Calu3 (cell line): ENCODE data around the gene PTPN1. TPM values are rescaled to one million over a fixed set of nuclear protein-coding genes. Genes with fewer than 3 reads are reported as not detected.

ENCODE experiments used
- BruUV-seq: library from RNA; stranded (reverse); fragments of 400-500 nt; replicated peaks from 2 replicates; lab custom pipeline; 2021; lab: Mats Ljungman, UMichigan
- CTCF ChIA-PET: fragments of 300-600 bp; sonication (Branson Sonifier 250); formaldehyde crosslinking; loops from one replicate; lab custom pipeline; 2022; ENCODE audit warnings: antibody characterized with exemption; lab: Charles Lee
- DNase-seq: peaks from one replicate; pipeline ENCODE4 v3.0.0; 2022
- H3K27ac Mint-ChIP-seq: one replicate; pipeline ENCODE4 v1.8.0; 2022; ENCODE audit warnings: mixed read lengths; ENCODE audit not compliant: unreplicated experiment
- H3K27me3 Mint-ChIP-seq: one replicate; pipeline ENCODE4 v1.8.0; 2022; ENCODE audit warnings: mixed read lengths; ENCODE audit not compliant: unreplicated experiment
- H3K36me3 Mint-ChIP-seq: one replicate; pipeline ENCODE4 v1.8.0; 2022; ENCODE audit warnings: mild to moderate bottlenecking, moderate library complexity, mixed read lengths; ENCODE audit not compliant: insufficient read depth, unreplicated experiment
- H3K4me1 Mint-ChIP-seq: one replicate; pipeline ENCODE4 v1.8.0; 2022; ENCODE audit warnings: mild to moderate bottlenecking, low read depth, mixed read lengths; ENCODE audit not compliant: unreplicated experiment
- H3K4me3 Mint-ChIP-seq: one replicate; pipeline ENCODE4 v1.8.0; 2022; ENCODE audit warnings: mild to moderate bottlenecking, low read depth, moderate library complexity, mixed read lengths; ENCODE audit not compliant: unreplicated experiment
- H3K9me3 Mint-ChIP-seq: one replicate; pipeline ENCODE4 v1.8.0; 2022; ENCODE audit warnings: low read depth, mixed read lengths; ENCODE audit not compliant: unreplicated experiment
- intact Hi-C: fragments of 100-400 bp; cut with micrococcal nuclease; formaldehyde crosslinking; loops from one replicate; pipeline ENCODE4 v1.10.0; 2022; ENCODE audit not compliant: unreplicated experiment
- total RNA-seq: library from RNA; stranded (reverse); gene quantifications from 2 replicates; pipeline ENCODE4 v1.2.3, GENCODE V29; 2022
- TF ChIP-seq, protein P1 (sequence below): fragments of 200-600 bp; IDR thresholded peaks from one replicate; pipeline ENCODE4 v1.8.0; 2022; ENCODE audit warnings: antibody characterized with exemption; ENCODE audit not compliant: unreplicated experiment

Gene PTPN1
- total RNA-seq, 1 experiment from 2014 or later = 58.5 TPM

DNA sequence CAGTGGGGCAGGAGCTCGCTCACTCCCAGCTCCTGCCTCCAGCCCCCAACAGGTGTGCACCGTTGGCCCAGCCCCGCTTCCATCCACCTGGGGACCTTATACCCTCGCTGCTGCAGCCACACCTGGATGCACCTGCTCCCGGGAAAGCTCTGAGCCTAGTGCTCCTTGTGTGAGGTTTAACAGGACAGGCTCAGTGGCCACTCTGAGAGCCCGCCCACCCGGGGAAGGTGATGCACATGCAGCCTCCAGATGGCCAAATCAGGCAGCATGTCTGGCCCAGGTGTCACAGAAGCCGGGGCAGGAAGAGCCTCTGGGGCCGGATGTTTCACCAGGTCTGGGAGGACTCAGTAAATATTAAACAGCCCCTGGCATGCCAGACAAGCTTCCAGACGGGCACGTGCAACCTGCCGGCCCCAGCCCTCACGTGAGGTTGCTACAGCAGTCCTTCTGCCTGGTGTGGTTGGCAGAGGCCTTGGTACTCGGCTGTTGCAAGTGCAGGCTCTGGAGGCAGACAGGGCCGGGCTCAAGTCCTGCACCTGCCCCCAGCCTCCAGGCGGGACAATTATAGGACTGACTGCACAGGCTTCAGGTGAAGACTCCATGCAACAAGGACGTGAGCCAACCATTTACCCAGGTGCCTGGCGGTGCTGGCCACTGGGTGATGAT is 114.3 kb downstream of the PTPN1 start:
- intact Hi-C loops = loop anchor here (1.0 to 5.0 kb wide), 2 partner anchors 123 to 166 kb away; no protein-coding TSS in a partner anchor
- H3K4me1 Mint-ChIP-seq = peaks cover 49% of the 10 kb centered on the region
- TF ChIP-seq, protein P1, sequence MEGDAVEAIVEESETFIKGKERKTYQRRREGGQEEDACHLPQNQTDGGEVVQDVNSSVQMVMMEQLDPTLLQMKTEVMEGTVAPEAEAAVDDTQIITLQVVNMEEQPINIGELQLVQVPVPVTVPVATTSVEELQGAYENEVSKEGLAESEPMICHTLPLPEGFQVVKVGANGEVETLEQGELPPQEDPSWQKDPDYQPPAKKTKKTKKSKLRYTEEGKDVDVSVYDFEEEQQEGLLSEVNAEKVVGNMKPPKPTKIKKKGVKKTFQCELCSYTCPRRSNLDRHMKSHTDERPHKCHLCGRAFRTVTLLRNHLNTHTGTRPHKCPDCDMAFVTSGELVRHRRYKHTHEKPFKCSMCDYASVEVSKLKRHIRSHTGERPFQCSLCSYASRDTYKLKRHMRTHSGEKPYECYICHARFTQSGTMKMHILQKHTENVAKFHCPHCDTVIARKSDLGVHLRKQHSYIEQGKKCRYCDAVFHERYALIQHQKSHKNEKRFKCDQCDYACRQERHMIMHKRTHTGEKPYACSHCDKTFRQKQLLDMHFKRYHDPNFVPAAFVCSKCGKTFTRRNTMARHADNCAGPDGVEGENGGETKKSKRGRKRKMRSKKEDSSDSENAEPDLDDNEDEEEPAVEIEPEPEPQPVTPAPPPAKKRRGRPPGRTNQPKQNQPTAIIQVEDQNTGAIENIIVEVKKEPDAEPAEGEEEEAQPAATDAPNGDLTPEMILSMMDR = no peak
- H3K36me3 Mint-ChIP-seq = peaks cover 15% of the 10 kb centered on the region
- H3K4me3 Mint-ChIP-seq = peak overlapping the region; percentile 40
- no TSS peak for BruUV-seq
- CTCF ChIA-PET = interaction anchor here (0.7 to 3.6 kb wide), 15 partner anchors 9 to 635 kb away, joined by 3 to 41 read pairs (median 6); partner anchors contain the start of gene BCAS4
- no peaks in the 10 kb centered on the region for H3K27me3 Mint-ChIP-seq
- no peaks in the 10 kb centered on the region for H3K9me3 Mint-ChIP-seq
- DNase-seq = peak; percentile 92
- H3K27ac Mint-ChIP-seq = peak overlapping the region; percentile 72

DNA sequence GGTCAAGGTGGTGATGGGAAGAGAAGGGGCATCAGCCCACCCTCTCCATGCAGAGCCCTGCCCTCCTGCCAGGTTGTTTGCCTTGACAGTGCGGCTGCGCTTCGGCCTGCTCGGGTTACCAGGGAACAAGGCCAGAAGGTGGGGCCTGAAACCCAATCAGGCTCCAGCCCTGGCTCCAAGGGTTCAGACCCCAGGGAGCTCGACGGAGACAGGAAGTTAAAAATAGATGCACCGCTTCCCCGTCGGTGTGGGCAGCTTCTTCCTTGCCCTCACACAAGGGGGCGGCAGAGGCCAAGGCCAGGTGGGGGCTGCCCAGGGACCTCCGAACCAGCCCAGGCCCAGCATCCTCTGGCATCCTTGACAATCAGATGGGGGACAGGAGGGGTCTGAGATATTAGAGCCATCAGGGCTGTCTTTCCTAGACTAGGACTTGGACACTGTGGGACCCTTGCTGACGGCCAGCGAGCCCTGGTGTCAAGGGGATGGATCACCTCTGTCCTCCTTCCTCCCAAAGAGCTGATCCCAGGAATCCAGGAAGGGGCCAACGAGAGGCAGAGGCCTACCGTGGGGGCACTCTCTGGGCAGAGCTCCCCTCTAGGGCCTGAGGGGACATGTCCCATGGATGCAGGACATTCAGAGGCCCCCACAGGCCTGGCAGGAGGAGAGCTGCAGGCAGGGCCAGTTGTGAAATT is 115.9 kb downstream of the PTPN1 start:
- CTCF ChIA-PET = interaction anchor here (0.6 to 4.5 kb wide), 33 partner anchors 9 to 506 kb away, joined by 3 to 41 read pairs (median 6); partner anchors contain the start of genes ADNP and BCAS4
- Mint-ChIP-seq H3K36me3 (peaks cover 15% of the 10 kb centered on the region), H3K4me3 (no peak overlapping the region), H3K9me3 (no peaks in the 10 kb centered on the region), H3K27me3 (no peaks in the 10 kb centered on the region), H3K4me1 (peaks cover 44% of the 10 kb centered on the region), H3K27ac (peak overlapping the region; percentile 72)
- TF ChIP-seq, protein P1 = peak; percentile 97
- DNase-seq = peak; percentile 91
- intact Hi-C loops = loop anchor here (5.0 kb wide), 1 partner anchor 121 kb away; no protein-coding TSS in a partner anchor
- no TSS peak for BruUV-seq

DNA sequence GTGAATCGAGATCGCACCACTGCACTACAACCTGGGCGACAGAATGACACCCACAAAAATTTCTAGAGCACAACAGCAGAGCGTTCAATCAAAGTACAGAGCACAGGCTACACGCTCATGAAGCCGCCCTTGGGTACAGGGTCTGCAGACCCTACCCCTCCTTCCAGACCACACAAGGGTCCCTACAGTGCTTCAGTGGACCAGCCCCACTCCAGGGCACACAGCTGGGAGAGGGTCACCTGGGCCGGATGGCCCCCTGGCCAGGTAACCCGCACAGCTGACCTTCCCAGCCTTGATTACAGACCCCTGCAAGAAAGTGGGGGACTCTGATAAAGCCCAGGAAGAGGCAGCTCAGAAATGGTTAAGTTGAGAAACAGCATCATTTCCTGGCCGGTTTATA is 117.6 kb downstream of the PTPN1 start:
- CTCF ChIA-PET = interaction anchor here (1.1 to 4.5 kb wide), 3 partner anchors 22 to 35 kb away, joined by 4 to 28 read pairs (median 20); no protein-coding TSS in a partner anchor
- DNase-seq = no peak
- Mint-ChIP-seq H3K27me3 (no peaks in the 10 kb centered on the region), H3K4me1 (peaks cover 44% of the 10 kb centered on the region), H3K4me3 (no peak overlapping the region), H3K27ac (no peak overlapping the region), H3K36me3 (peaks cover 15% of the 10 kb centered on the region), H3K9me3 (no peaks in the 10 kb centered on the region)
- intact Hi-C loops = loop anchor here (5.0 kb wide), 1 partner anchor 120 kb away; no protein-coding TSS in a partner anchor
- TF ChIP-seq, protein P1 = no peak
- no TSS peak for BruUV-seq

DNA sequence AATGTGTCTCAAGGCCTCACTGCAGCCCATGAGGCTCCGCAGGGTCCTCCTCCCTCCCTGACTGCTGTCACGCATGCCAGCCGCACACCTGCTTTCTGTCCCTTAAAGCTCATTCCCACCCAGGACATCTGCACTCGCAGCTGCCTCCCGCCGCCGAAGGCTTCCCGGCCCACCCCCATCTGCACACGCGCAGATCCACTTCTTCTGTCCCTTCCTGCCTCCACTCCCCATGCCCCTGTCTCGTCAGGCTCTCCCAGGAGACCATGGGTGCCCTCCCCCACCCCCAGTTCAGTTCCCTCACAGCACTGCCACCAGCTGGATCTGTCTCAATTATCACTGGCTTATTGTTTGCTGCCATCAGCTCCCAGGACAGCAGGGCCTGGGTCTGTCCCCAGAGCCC is 118.1 kb downstream of the PTPN1 start:
- peaks cover 40% of the 10 kb centered on the region for H3K4me1 Mint-ChIP-seq
- BruUV-seq = no TSS peak

More for the DNA sequence above, 118.1 kb downstream of the PTPN1 start:
- CTCF ChIA-PET = interaction anchor here (0.7 to 4.5 kb wide), 5 partner anchors 15 to 68 kb away, joined by 3 to 28 read pairs (median 4); no protein-coding TSS in a partner anchor
- Mint-ChIP-seq H3K27me3 (no peaks in the 10 kb centered on the region), H3K36me3 (peaks cover 12% of the 10 kb centered on the region), H3K27ac (no peak overlapping the region), H3K9me3 (no peaks in the 10 kb centered on the region), H3K4me3 (no peak overlapping the region)
- no peak for DNase-seq
- TF ChIP-seq, protein P1 = no peak
- intact Hi-C loops = loop anchor here (5.0 kb wide), 1 partner anchor 119 kb away; no protein-coding TSS in a partner anchor
